NCI-H1436 (cell line): Measurements from ENCODE around the gene ALG12.

Experiments used
- DNase-seq: peaks from one replicate; lab custom pipeline; 2025; lab: John Stamatoyannopoulos, UW

ALG12 gene

GRCh38 chr22:49945042-49945794 is 27.0 kb upstream of the ALG12 start:
- DNase-seq: peak; percentile 89

GRCh38 chr22:49944399-49944891 is 26.2 kb upstream of the ALG12 start:
- DNase-seq: no peak

GRCh38 chr22:49943771-49944398 is 25.6 kb upstream of the ALG12 start:
- no peak for DNase-seq

- DNase-seq: no peak
Measured at GRCh38 chr22:49943405-49943765, 25.1 kb upstream of the ALG12 start.

GRCh38 chr22:49942565-49943404 is 24.5 kb upstream of the ALG12 start:
- DNase-seq: no peak

- DNase-seq: no peak
Measured at GRCh38 chr22:49941507-49942316, 23.5 kb upstream of the ALG12 start.

GRCh38 chr22:49938565-49939136 is 20.4 kb upstream of the ALG12 start:
- no peak for DNase-seq

GRCh38 chr22:49937758-49938564 is 19.7 kb upstream of the ALG12 start:
- no peak for DNase-seq

GRCh38 chr22:49936973-49937757 is 18.9 kb upstream of the ALG12 start:
- DNase-seq: peak; percentile 21

GRCh38 chr22:49936018-49936972 is 18.1 kb upstream of the ALG12 start:
- DNase-seq: peak; percentile 90

- DNase-seq: peak; percentile 63
Measured at GRCh38 chr22:49935561-49935960, 17.3 kb upstream of the ALG12 start.

GRCh38 chr22:49934891-49935557 is 16.8 kb upstream of the ALG12 start:
- DNase-seq: peak; percentile 80

- DNase-seq: peak; percentile 22
Measured at GRCh38 chr22:49934160-49934890, 16.1 kb upstream of the ALG12 start.

GRCh38 chr22:49933236-49934159 is 15.3 kb upstream of the ALG12 start:
- no peak for DNase-seq

GRCh38 chr22:49930596-49931412 is 12.6 kb upstream of the ALG12 start:
- DNase-seq: peak; percentile 24
